Subcutaneous abdominal adipose tissue (tissue), 5 donors: ENCODE results near the gene HNRNPH3.

ENCODE experiments used
- H3K27ac ChIP-seq: one replicate; pipeline ENCODE4 v1.7.0; 2013; ENCODE audit warnings: low read depth, mild to moderate bottlenecking, inconsistent platforms, low read length, moderate library complexity
- H3K27me3 ChIP-seq, 5 donors: one replicate each; pipeline ENCODE4 v1.7.0; 2013; ENCODE audit warnings: low read length in 5 of 5, inconsistent platforms in 1 of 5; ENCODE audit not compliant: control insufficient read depth in 5 of 5, insufficient read depth in 4 of 5
- H3K36me3 ChIP-seq, 5 donors: one replicate each; pipeline ENCODE4 v1.7.0; 2013; ENCODE audit warnings: low read length in 5 of 5; ENCODE audit not compliant: control insufficient read depth in 5 of 5, insufficient read depth in 5 of 5
- H3K4me1 ChIP-seq, 5 donors: one replicate each; pipeline ENCODE4 v1.7.0; 2013; ENCODE audit warnings: low read length in 5 of 5, mild to moderate bottlenecking in 3 of 5, moderate library complexity in 1 of 5; ENCODE audit not compliant: control insufficient read depth in 5 of 5, insufficient read depth in 5 of 5
- H3K4me3 ChIP-seq, 5 donors: one replicate each; pipeline ENCODE4 v1.7.0; 2013; ENCODE audit warnings: low read length in 5 of 5, low read depth in 1 of 5
- H3K9ac ChIP-seq, 5 donors: one replicate each; pipeline ENCODE4 v1.7.0; 2013; ENCODE audit warnings: low read length in 5 of 5, mild to moderate bottlenecking in 4 of 5, moderate library complexity in 3 of 5
- H3K9me3 ChIP-seq, 5 donors: one replicate each; pipeline ENCODE4 v1.7.0; 2013; ENCODE audit warnings: low read length in 5 of 5; ENCODE audit not compliant: control insufficient read depth in 5 of 5
- donor health status: healthy.
- donor health status: healthy.
- donor health status: healthy.
- donor health status: healthy.
- donor health status: healthy.

HNRNPH3 gene

DNA sequence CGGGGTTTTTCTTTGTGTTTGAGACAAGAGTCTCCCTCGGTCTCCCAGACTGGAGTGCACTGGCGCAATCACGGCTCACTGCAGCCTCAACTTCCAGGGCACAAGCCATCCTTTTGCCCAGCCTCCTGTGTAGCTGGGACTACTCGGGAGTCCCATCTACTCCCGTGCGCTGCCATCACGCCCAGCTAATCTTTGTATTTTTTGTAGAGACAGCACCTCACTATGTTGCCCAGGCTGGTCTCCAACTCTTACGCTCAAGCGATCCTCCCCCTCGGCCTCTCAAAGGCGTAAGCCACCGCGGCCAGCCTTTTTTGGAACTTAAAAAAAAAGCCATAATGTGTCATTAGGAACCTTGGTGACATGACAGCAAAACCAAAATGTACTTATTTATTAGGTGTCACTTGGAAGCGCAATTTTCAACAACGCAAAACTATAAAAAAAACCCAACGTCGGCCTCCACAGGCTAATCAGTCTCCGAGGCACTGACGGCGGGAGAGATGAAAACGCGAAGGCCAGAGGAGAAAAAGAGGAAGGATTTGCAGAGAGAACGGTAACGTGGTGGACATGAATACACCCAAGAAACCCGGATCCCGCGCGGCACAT lies 911 bp upstream of the HNRNPH3 start:
- peak overlapping the region; percentile 20 to 100 (median 99) for H3K9ac ChIP-seq
- no peaks in the 10 kb centered on the region for H3K27me3 ChIP-seq
- H3K36me3 ChIP-seq, result no peaks in the 10 kb centered on the region
- H3K9me3 ChIP-seq, result no peaks in the 10 kb centered on the region
- peak overlapping the region; percentile 96 to 99 (median 98) for H3K4me3 ChIP-seq
- H3K27ac ChIP-seq, result peak overlapping the region; percentile 98
- H3K4me1 ChIP-seq, result peaks cover 8 to 64% (median 62%) of the 10 kb centered on the region in 5 donors

DNA sequence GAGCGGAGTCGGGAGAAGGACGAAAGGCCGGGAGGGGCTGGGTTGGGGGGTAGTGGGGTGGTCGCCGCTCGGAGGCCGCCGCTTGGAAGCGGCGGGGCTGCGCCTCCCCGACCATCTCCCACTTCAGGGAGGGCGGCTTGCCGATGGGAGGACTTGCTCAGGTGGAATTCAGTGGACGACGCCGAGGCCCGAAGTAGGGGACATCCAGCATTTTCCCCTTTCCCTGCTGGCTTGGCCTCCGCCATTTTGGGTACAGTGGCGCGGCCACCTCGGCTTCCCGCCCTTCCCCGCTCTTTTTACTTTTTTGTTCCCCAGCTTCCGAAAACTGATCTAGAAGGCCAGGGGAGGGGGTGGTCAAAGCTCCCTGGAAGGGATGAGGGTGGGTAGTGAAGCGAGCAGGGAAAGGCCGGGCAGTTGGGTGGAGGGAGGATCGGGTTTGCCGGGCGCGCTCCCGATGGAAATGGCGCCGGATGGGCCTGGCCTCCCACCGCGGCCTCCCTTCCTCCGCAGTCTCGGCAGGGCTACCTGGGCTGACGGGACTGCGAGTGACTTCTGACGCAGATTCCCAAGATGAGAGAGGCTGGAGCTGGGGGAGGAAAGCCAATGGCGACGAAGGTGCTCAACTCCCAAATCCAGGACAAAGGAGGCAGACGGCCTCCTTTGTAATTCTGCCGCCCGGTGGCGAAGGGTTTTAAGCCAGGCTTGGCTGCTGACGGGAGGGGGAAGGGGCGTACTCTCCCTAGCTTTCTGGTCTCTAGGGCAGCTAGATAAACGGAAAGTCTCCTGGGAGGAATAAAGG lies 594 bp downstream of the HNRNPH3 start, which contains the start of gene PBLD:
Gene PBLD, minus strand, starts transcription at position 670 of the 799 bp plus-strand sequence. CDS start 26,084 bp downstream, outside the sequence.
- Histone ChIP-seq H3K27me3 (no peaks in the 10 kb centered on the region), H3K9ac (peak within 1 kb of the TSS; percentile 95 to 100 (median 99)), H3K9me3 (no peaks in the 10 kb centered on the region), H3K4me1 (peaks cover 12 to 79% (median 76%) of the 10 kb centered on the region in 5 donors), H3K27ac (peak within 1 kb of the TSS; percentile 98), H3K36me3 (no peaks in the 10 kb centered on the region), H3K4me3 (peak within 1 kb of the TSS; percentile 96 to 99 (median 98))

GRCh38 chr10:68333058-68333395 lies 1.2 kb downstream of the HNRNPH3 start:
- Histone ChIP-seq H3K4me3 (peak overlapping the region; percentile 96 to 99 (median 98)), H3K27ac (peak overlapping the region; percentile 98), H3K36me3 (no peaks in the 10 kb centered on the region), H3K4me1 (peaks cover 12 to 78% (median 76%) of the 10 kb centered on the region in 5 donors), H3K9me3 (no peaks in the 10 kb centered on the region), H3K9ac (peak overlapping the region; percentile 95 to 100 (median 99)), H3K27me3 (no peaks in the 10 kb centered on the region)

GRCh38 chr10:68333440-68334431 lies 1.9 kb downstream of the HNRNPH3 start:
- no peaks in the 10 kb centered on the region for H3K27me3 ChIP-seq
- peak overlapping the region; percentile 95 to 100 (median 99) for H3K9ac ChIP-seq
- H3K27ac ChIP-seq, result peak overlapping the region; percentile 98
- no peaks in the 10 kb centered on the region for H3K9me3 ChIP-seq
- H3K4me1 ChIP-seq, result peaks cover 12 to 74% (median 72%) of the 10 kb centered on the region in 5 donors
- peak overlapping the region; percentile 96 to 99 (median 98) for H3K4me3 ChIP-seq
- peaks cover 4 to 6% (median 5%) of the 10 kb centered on the region in 5 donors for H3K36me3 ChIP-seq

- Histone ChIP-seq H3K4me1 (peaks cover 12 to 65% (median 61%) of the 10 kb centered on the region in 5 donors), H3K36me3 (peaks cover 14 to 17% (median 16%) of the 10 kb centered on the region in 5 donors), H3K27ac (peak overlapping the region; percentile 98), H3K9ac (peak overlapping the region; percentile 7 to 100 (median 99)), H3K4me3 (peak overlapping the region; percentile 96 to 99 (median 98)), H3K27me3 (no peaks in the 10 kb centered on the region), H3K9me3 (no peaks in the 10 kb centered on the region)
Measured at GRCh38 chr10:68334672-68335467, 3.0 kb downstream of the HNRNPH3 start.

- Histone ChIP-seq H3K27ac (peak overlapping the region; percentile 11), H3K36me3 (peaks cover 30 to 37% (median 35%) of the 10 kb centered on the region in 5 donors), H3K4me1 (peaks cover 9 to 54% (median 47%) of the 10 kb centered on the region in 5 donors), H3K9ac (peak overlapping the region in 1 of 5 donors; percentile 22), H3K27me3 (no peaks in the 10 kb centered on the region), H3K9me3 (no peaks in the 10 kb centered on the region), H3K4me3 (peak overlapping the region in 3 of 5 donors; percentile 1 to 47 (median 29))
Measured at GRCh38 chr10:68336754-68337351, 5.0 kb downstream of the HNRNPH3 start.

GRCh38 chr10:68340358-68341080 lies 8.7 kb downstream of the HNRNPH3 start:
- peaks cover 7 to 30% (median 25%) of the 10 kb centered on the region in 5 donors for H3K4me1 ChIP-seq
- H3K9ac ChIP-seq, result no peak overlapping the region
- H3K9me3 ChIP-seq, result no peaks in the 10 kb centered on the region
- H3K27ac ChIP-seq, result no peak overlapping the region
- H3K27me3 ChIP-seq, result no peaks in the 10 kb centered on the region
- no peak overlapping the region for H3K4me3 ChIP-seq
- peaks cover 56 to 71% (median 66%) of the 10 kb centered on the region in 5 donors for H3K36me3 ChIP-seq

DNA sequence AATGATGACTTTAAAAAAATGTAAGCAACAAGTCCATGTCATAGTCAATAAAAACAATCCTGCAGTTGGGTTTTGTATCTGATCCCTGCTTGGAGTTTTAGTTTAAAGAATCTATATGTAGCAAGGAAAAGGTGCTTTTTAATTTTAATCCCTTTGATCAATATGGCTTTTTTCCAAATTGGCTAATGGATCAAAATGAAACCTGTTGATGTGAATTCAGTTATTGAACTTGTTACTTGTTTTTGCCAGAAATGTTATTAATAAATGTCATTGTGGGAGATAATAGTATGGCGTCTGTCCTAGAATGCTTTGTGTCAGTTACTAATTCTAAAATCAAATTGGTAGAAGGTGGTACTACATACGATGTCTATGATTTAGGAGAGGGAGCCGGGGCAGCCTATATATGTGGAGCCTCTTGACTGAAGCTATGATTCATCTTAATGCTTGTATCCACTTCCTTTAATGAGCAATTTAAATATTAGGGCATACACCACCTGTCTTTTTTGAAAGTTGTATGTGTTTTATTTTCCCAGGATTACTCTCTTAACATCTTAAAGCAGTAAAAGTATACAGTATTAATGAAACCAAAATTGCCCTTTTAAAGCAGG lies 11.1 kb downstream of the HNRNPH3 start:
- no peak overlapping the region for H3K4me3 ChIP-seq
- no peaks in the 10 kb centered on the region for H3K9me3 ChIP-seq
- H3K9ac ChIP-seq, result peak overlapping the region in 1 of 5 donors; percentile 32
- peaks cover 0 to 5% (median under 1%) of the 10 kb centered on the region in 5 donors for H3K4me1 ChIP-seq
- H3K36me3 ChIP-seq, result peaks cover 61 to 85% (median 69%) of the 10 kb centered on the region in 5 donors
- no peaks in the 10 kb centered on the region for H3K27me3 ChIP-seq
- no peak overlapping the region for H3K27ac ChIP-seq
